Activated naive CD8-positive, alpha-beta T cell treated with anti-CD3 and anti-CD28 coated beads, Interleukin-2, amount 50 U/mL, for 24 hours (primary cell): ENCODE results near the gene COX7B.
"Not testable (repeated sequence)": the region's sequence is repeated elsewhere in the genome, so short reads cannot be mapped to it uniquely, and the experiment has no call there.

Experiments
- ATAC-seq: fragments of 150-1000 bp; cut with Tn5 transposase; one replicate; pipeline ENCODE4 v1.10.0; 2021
- DNase-seq: peaks from one replicate; pipeline ENCODE4 v3.0.0; 2021
- H3K27ac Mint-ChIP-seq: one replicate; pipeline ENCODE4 v1.8.0; 2021; ENCODE audit warnings: mild to moderate bottlenecking, mixed read lengths
- H3K27me3 Mint-ChIP-seq: one replicate; pipeline ENCODE4 v1.8.0; 2021; ENCODE audit warnings: mixed read lengths
- H3K36me3 Mint-ChIP-seq: one replicate; pipeline ENCODE4 v1.8.0; 2021; ENCODE audit warnings: low read depth, mixed read lengths
- H3K4me1 Mint-ChIP-seq: one replicate; pipeline ENCODE4 v1.8.0; 2021; ENCODE audit warnings: mixed read lengths
- H3K4me3 Mint-ChIP-seq: one replicate; pipeline ENCODE4 v1.8.0; 2021; ENCODE audit warnings: mild to moderate bottlenecking, moderate library complexity, mixed read lengths
- H3K9me3 Mint-ChIP-seq: one replicate; pipeline ENCODE4 v1.8.0; 2021; ENCODE audit warnings: mixed read lengths

The COX7B gene

DNA sequence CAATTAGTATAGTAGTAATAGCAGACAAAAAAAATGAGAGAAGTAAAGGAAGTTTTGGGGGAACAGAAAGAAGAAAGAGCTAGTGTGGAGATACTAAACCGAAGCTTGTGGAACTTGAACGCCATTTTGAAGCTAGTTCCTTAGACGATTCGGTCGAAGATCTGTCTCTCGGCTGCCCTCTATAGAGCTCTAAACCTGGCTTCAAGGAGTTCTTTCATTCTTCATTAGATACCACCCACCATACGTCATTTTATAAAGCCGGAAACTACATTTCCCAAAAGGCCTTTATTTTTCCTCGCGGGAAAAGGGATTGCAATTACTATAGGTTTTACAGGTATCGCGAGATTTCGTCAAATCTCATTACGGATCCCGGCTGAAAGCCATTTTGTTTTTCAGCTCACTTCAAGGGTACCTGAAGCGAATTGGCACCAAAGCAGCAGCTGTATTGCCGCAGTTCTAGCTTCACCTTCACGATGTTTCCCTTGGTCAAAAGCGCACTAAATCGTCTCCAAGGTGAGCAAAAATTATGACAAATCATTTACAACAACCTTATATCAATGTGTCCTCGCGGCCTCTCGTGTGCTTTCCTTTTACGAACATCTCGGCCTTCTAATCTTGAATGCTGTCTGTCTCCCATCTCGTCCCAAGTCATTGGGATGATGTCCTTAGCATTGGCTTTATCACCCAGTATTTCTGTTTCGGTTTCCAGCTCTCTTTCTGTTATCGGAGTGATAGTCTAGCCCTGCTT lies at the start of gene COX7B:
TSS of gene COX7B (plus strand) at position 388 of the 748 bp plus-strand sequence. CDS start at position 474, 86 bp downstream.
- Mint-ChIP-seq H3K4me1 (peaks cover 28% of the 10 kb centered on the region), H3K36me3 (peaks cover 18% of the 10 kb centered on the region), H3K4me3 (peak within 1 kb of the TSS; percentile 94), H3K9me3 (no peaks in the 10 kb centered on the region), H3K27ac (peak within 1 kb of the TSS; percentile 89), H3K27me3 (no peaks in the 10 kb centered on the region)
- ATAC-seq, result peak; percentile 67
- peak; percentile 41 for DNase-seq

DNA sequence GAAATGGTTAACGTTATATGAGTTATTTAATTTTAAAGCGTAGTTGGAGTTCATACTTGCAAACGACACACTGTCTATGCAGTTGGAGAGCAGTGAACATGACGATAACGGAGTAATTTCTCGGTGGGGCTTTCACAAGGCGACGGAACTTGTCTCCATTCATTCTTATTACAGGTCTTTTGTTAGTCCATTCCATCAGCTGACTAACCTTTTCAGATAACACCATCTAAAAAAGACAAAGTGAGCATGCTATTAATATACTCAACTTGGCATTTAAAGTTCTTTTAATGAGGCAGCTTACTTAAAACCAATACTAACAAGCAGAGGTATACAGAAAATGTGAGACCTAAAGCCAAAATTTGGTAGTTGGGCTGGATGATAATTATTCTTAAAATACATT lies 23.9 kb upstream of the COX7B start:
- Mint-ChIP-seq H3K36me3 (peaks cover 17% of the 10 kb centered on the region), H3K27ac (no peak overlapping the region), H3K9me3 (no peaks in the 10 kb centered on the region), H3K27me3 (no peaks in the 10 kb centered on the region), H3K4me1 (peaks cover 2% of the 10 kb centered on the region), H3K4me3 (no peak overlapping the region)
- ATAC-seq, result no peak
- DNase-seq, result no peak

GRCh38 chrX:77881418-77881817 lies 17.9 kb upstream of the COX7B start:
- not testable (repeated sequence) for H3K9me3 Mint-ChIP-seq, H3K27ac Mint-ChIP-seq, H3K4me1 Mint-ChIP-seq, H3K27me3 Mint-ChIP-seq, DNase-seq, H3K4me3 Mint-ChIP-seq, ATAC-seq, H3K36me3 Mint-ChIP-seq

- peak overlapping the region; percentile 34 for H3K27ac Mint-ChIP-seq
Observed at GRCh38 chrX:77892887-77893286, 6.4 kb upstream of the COX7B start.

DNA sequence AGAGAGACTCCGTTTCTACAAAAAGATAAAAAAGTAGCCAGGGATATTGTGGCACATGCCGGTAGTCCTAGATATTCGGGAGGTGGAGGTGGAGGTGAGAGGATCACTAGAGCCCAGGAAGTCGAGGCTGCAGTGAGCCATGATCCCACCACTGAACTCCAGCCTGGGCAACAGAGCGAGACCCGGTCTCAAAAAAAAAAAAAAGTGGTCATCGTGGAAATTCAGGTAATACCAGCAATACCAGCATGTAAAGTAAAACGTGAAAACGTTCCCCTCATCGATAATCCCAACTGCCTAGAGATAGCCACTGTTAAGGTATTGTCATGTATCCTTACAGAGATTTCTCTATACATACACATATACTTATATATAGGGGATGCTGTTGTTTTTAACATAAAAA lies 5.6 kb upstream of the COX7B start:
- Mint-ChIP-seq H3K4me1 (peaks cover 36% of the 10 kb centered on the region), H3K27ac (no peak overlapping the region), H3K27me3 (no peaks in the 10 kb centered on the region), H3K9me3 (no peaks in the 10 kb centered on the region), H3K36me3 (peaks cover 10% of the 10 kb centered on the region), H3K4me3 (peak overlapping the region; percentile 97)
- ATAC-seq, result no peak
- DNase-seq, result no peak

More at GRCh38 chrX:77892887-77893286, 6.4 kb upstream of the COX7B start:
- Mint-ChIP-seq H3K4me1 (peaks cover 36% of the 10 kb centered on the region), H3K9me3 (no peaks in the 10 kb centered on the region), H3K36me3 (peaks cover 10% of the 10 kb centered on the region), H3K4me3 (peak overlapping the region; percentile 97), H3K27me3 (no peaks in the 10 kb centered on the region)
- no peak for ATAC-seq
- DNase-seq, result no peak

DNA sequence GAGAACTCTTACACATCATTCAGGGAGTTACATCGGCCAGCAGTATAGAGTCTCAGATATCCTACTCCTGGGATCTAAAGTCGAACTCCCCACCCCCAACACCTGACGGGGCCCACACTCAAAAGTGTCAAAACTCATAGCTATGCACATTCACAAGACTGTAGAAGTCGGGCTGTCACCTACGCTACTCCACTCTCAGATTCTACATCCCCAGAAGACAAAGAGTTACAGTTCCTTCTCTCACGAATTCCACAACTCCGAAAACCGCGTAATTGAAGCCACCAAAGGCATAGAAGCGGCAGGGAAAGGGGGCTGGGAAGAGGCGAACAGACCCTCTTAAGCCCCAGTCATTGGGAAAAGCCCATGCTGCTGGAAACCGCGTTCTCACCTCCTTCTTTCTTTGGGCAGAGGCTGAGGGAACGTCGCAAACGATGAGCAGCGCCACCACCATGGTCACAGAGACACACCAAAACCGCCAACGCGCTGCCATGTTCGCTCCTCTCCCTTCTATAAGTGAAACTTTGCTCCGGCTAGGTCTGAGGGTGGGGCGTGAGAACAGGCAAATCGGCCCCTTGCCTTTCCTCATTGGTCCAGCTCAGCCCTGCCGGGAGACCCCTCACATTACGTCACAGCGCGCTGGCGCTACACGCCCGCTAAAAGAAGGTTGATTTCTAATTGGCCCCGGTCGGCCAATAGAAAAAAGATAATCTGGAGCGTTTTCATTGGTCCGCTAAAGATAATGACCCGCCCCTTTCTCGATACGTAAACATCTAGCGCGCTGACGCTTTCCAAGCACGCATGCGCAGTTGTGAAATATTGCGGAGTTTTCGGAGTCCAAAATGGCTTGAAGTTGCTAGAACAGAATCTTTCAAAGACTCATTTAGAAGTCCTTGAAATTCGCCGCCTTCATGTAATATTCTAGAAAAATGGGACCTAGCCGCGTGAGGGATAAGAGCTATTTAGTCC lies 4.1 kb upstream of the COX7B start, which contains the start of gene MAGT1:
TSS of gene MAGT1 (minus strand) at position 515 of the 966 bp plus-strand sequence. CDS start at position 490, 25 bp downstream.
- peak within 1 kb of the TSS; percentile 94 for H3K27ac Mint-ChIP-seq
- peak; percentile 96 for ATAC-seq

GRCh38 chrX:77900688-77901087 lies 1.4 kb downstream of the COX7B start:
- DNase-seq, result no peak
- Mint-ChIP-seq H3K27ac (peak overlapping the region; percentile 89), H3K4me3 (peak overlapping the region; percentile 94), H3K27me3 (no peaks in the 10 kb centered on the region), H3K4me1 (peaks cover 26% of the 10 kb centered on the region), H3K36me3 (peaks cover 24% of the 10 kb centered on the region), H3K9me3 (no peaks in the 10 kb centered on the region)
- no peak for ATAC-seq

More for the DNA sequence above, 4.1 kb upstream of the COX7B start, which contains the start of gene MAGT1:
- Mint-ChIP-seq H3K36me3 (peaks cover 7% of the 10 kb centered on the region), H3K9me3 (no peaks in the 10 kb centered on the region), H3K27me3 (no peaks in the 10 kb centered on the region), H3K4me1 (peaks cover 34% of the 10 kb centered on the region), H3K4me3 (peak within 1 kb of the TSS; percentile 97)
- peak; percentile 81 for DNase-seq

DNA sequence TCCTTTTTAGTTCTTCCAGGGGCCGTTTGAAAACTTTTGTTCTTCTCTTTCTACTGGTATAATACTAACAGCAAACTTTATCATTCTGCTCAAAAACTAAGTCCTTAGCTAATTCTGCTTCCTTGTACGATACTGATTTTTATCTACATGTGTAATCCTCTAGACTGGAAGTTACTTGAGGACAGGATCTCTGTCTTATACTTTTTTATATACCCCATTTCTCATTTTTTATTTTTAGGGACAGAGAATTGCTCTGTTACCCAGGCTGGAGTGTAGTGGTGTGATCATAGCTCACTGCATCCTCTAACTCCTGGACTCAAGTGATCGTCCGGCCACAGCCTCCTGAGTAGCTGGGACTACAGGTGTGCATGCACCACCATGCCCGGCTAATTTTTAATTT lies 2.2 kb downstream of the COX7B start:
- Mint-ChIP-seq H3K4me1 (peaks cover 25% of the 10 kb centered on the region), H3K4me3 (peak overlapping the region; percentile 94), H3K27ac (peak overlapping the region; percentile 60), H3K9me3 (no peaks in the 10 kb centered on the region), H3K36me3 (peaks cover 26% of the 10 kb centered on the region), H3K27me3 (no peaks in the 10 kb centered on the region)
- DNase-seq, result no peak
- ATAC-seq, result no peak

DNA sequence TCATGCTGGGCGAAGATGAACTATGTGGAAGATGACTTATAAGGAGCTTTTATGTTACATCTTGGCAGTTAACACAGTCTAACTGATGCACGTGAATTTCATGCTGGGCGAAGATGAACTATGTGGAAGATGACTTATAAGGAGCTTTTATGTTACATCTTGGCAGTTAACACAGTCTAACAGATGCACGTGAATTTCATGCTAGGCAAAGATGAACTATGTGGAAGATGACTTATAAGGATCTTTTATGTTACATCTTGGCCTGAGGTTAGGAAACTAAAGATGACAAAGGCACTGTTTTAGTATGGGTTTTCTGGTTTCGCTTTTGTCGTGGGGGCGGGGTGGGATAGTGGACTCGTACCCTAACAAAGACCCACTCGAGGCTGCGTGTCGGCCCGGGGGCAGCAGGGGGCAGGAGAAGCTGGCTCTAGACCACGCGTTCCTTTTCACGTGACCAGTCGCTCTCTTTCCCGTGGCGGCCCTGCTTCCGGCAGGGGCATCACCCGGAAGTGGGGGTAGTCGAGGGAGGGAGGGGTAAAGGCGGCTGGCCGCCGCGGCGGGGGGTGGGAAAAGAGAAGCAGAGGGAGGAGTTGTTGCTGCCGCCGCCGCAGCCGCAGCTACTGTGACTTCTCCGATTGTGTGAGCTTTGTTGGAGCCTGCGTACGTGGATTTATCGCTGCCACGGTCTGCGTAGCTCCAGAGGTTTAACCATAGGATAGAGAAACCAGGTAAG lies 11.0 kb downstream of the COX7B start, which contains the start of gene ATP7A:
TSS of gene ATP7A (plus strand) at position 586 of the 733 bp plus-strand sequence. CDS start 60,949 bp downstream, outside the sequence.
- ATAC-seq (peak; percentile 96), DNase-seq (peak; percentile 86)
- peak within 1 kb of the TSS; percentile 91 for H3K27ac Mint-ChIP-seq
- peaks cover 17% of the 10 kb centered on the region for H3K4me1 Mint-ChIP-seq
- no peaks in the 10 kb centered on the region for H3K27me3 Mint-ChIP-seq
- peak within 1 kb of the TSS; percentile 91 for H3K4me3 Mint-ChIP-seq
- H3K9me3 Mint-ChIP-seq, result no peaks in the 10 kb centered on the region
- H3K36me3 Mint-ChIP-seq, result peaks cover 2% of the 10 kb centered on the region

DNA sequence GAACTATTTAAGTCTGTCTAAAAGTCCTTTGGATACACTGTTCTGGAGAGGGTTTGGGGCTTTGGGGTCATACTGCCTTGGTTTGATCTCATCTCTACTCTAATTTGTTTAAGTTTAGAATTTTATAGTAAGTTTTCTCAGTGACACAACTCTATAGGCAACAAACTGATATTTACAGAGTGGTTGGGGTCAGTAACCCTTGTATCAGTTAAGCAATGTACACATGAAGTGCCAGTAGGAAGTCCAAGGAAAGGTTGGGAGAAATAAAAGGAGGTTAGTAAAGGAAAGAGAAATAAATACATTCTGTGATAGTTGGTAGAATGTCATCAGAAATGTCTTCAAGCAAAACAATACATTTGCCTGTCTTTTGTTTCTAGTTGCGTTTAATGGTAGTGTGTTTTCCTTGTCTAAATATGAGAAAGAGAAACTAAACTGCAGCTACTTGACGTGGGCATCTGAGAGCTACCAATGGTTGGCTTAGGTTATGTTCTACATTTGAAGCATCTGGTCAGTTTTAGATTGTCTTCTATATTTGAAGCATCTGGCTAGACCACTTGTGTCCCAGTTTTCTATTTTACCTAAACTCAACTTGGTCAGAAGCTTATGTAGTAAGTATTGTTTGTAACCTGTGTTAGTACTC lies 18.1 kb downstream of the COX7B start:
- Mint-ChIP-seq H3K4me3 (peak overlapping the region; percentile 70), H3K36me3 (peaks cover 3% of the 10 kb centered on the region), H3K27ac (no peak overlapping the region), H3K27me3 (no peaks in the 10 kb centered on the region), H3K4me1 (peaks cover 25% of the 10 kb centered on the region), H3K9me3 (no peaks in the 10 kb centered on the region)
- DNase-seq, result no peak
- ATAC-seq, result no peak

DNA sequence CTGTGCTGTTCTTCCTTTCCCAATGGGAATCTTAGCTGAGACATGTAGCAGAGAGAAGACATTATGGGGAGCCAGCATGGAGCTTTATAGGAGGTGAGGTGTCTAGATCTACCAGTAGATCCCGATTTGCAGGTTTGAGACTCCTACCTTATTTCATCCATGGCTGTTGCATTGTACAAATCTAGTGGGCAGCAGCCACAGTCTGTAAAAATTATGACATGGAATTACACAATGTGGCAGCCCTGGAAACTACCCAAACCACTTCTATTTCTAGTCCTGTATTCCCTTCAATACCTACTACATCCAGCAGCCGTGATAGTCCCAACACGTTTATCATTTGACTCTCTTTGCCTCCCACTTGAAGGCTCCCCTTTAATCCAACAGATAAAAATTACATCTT lies 19.3 kb downstream of the COX7B start:
- no peak overlapping the region for H3K4me3 Mint-ChIP-seq
- no peaks in the 10 kb centered on the region for H3K27me3 Mint-ChIP-seq
- no peak overlapping the region for H3K27ac Mint-ChIP-seq
- ATAC-seq (no peak), DNase-seq (no peak)
- H3K36me3 Mint-ChIP-seq, result peaks cover 3% of the 10 kb centered on the region
- no peaks in the 10 kb centered on the region for H3K9me3 Mint-ChIP-seq
- H3K4me1 Mint-ChIP-seq, result peaks cover 25% of the 10 kb centered on the region

DNA sequence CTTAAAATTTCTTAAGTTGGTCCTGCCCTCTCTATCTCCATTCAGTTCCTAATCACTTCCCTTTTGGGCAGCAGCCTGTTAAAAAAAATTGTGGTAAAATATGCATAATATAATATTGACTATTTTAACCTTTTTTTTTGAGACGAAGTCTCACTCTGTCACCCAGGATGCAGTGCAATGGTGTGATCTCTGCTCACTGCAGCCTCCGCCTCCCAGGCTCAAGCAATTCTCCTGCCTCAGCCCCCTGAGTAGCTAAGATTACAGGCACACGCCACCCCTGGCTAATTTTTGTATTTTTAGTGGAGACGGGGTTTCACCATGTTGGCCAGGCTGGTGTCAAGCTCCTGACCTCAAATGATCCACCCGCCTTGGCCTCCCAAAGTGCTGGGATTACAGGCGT lies 20.1 kb downstream of the COX7B start:
- not testable (repeated sequence) for ATAC-seq, H3K36me3 Mint-ChIP-seq, H3K27me3 Mint-ChIP-seq, DNase-seq, H3K9me3 Mint-ChIP-seq, H3K27ac Mint-ChIP-seq, H3K4me3 Mint-ChIP-seq
- peaks cover 26% of the 10 kb centered on the region for H3K4me1 Mint-ChIP-seq

GRCh38 chrX:77922787-77923186 lies 23.5 kb downstream of the COX7B start:
- Mint-ChIP-seq H3K36me3 (peaks cover 3% of the 10 kb centered on the region), H3K4me3 (no peak overlapping the region), H3K9me3 (no peaks in the 10 kb centered on the region), H3K4me1 (peaks cover 19% of the 10 kb centered on the region), H3K27me3 (no peaks in the 10 kb centered on the region), H3K27ac (no peak overlapping the region)
- DNase-seq, result no peak
- no peak for ATAC-seq
